HG02759 (cell line): ENCODE data around the gene KRTAP11-1.

Experiments used
- ATAC-seq: cut with Tn5 transposase; IDR thresholded peaks from one replicate; pipeline ENCODE4 v1.9.1; 2021; ENCODE audit warnings: mild to moderate bottlenecking, moderate library complexity; ENCODE audit not compliant: unreplicated experiment

The KRTAP11-1 gene

GRCh38 chr21:30881480-30881879, at the start of gene KRTAP11-1:
Gene KRTAP11-1, minus strand, starts transcription at chr21:30881580. Its CDS starts 56 bp downstream, at chr21:30881524.
- ATAC-seq, result no peak

- ATAC-seq, result no peak
Measured at GRCh38 chr21:30924146-30924700, 42.8 kb upstream of the KRTAP11-1 start.

- ATAC-seq, result no peak
Measured at GRCh38 chr21:30921129-30921528, 39.7 kb upstream of the KRTAP11-1 start.

GRCh38 chr21:30917557-30917956, 36.2 kb upstream of the KRTAP11-1 start:
- ATAC-seq, result no peak

GRCh38 chr21:30900881-30901280, 19.5 kb upstream of the KRTAP11-1 start:
- ATAC-seq, result no peak

GRCh38 chr21:30882866-30883597, 1.7 kb upstream of the KRTAP11-1 start:
- no peak for ATAC-seq

GRCh38 chr21:30880914-30881313, 466 bp downstream of the KRTAP11-1 start:
- no peak for ATAC-seq

- ATAC-seq, result no peak
Measured at GRCh38 chr21:30874526-30874925, 6.9 kb downstream of the KRTAP11-1 start.

GRCh38 chr21:30847627-30848500, 33.5 kb downstream of the KRTAP11-1 start:
- no peak for ATAC-seq

- no peak for ATAC-seq
Measured at GRCh38 chr21:30842990-30843389, 38.4 kb downstream of the KRTAP11-1 start.

GRCh38 chr21:30839304-30839703, 42.1 kb downstream of the KRTAP11-1 start:
- no peak for ATAC-seq

GRCh38 chr21:30838536-30838935, 42.8 kb downstream of the KRTAP11-1 start:
- ATAC-seq, result no peak

- peak; percentile 62 for ATAC-seq
Measured at GRCh38 chr21:30831194-30831765, 50.1 kb downstream of the KRTAP11-1 start.
